ENCODE measurements around the gene SPARC.

- no peak for TF ChIP-seq GATA2 (IDR thresholded peaks at IDR 0.05; ENCODE audit: low read depth, low read length)
- no peak for TF ChIP-seq GATA3 (IDR thresholded peaks at IDR 0.05; ENCODE audit: low read depth, low read length)
These were observed 23.9 kb downstream of the SPARC start for GRCh38 chr5:151662805-151663204.

Data from SH-SY5Y (cell line).